22Rv1 (cell line): Measurements from ENCODE around the gene TRAF3.

Experiments
- CTCF ChIP-seq: fragments of 450-650 bp; IDR thresholded peaks from 2 replicates; pipeline ENCODE4 v1.5.1; 2017; ENCODE audit warnings: mild to moderate bottlenecking
- ZFX ChIP-seq: fragments of 450-650 bp; IDR thresholded peaks from 2 replicates; pipeline ENCODE4 v1.6.1; 2017; ENCODE audit warnings: antibody characterized with exemption, borderline replicate concordance

DNA sequence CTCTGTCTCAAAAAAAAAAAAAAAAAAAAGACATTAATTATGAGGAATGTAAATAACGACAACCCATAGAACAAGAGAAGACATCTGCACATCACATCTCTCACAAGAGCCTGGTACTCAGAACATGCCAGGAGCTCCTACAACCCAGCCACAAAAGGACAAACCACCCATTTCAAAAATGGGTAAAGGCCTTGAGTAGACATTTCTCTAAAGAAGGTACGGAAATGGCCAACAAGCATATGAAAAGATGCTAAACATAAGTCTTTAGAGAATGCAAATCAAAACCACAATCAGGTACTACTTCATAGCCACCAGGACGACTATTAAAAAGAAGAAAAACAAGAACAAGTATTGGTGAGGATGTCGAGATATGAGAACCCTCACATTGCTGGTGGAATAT is 158.5 kb downstream of the TRAF3 start:
- TF ChIP-seq ZFX (no peak), CTCF (no peak)
